Activated B cell treated with CpG ODN at 0.5 μM for 24 hours (primary cell): Measurements from ENCODE around the gene PHF14. TPM values are rescaled to one million over a fixed set of nuclear protein-coding genes. Genes with fewer than 3 reads are reported as not detected.

ENCODE experiments used
- ATAC-seq: fragments of 200-7000 bp; cut with Tn5 transposase; one replicate; pipeline ENCODE4 v1.10.0; 2021; ENCODE audit warnings: low read depth, mild to moderate bottlenecking, moderate library complexity
- CTCF ChIA-PET: fragments of 350-600 bp; sonication (Branson Sonifier 250); formaldehyde crosslinking; loops from one replicate; lab custom pipeline; 2021; ENCODE audit warnings: antibody characterized with exemption; lab: Charles Lee
- POLR2A ChIA-PET: fragments of 350-600 bp; sonication (Branson Sonifier 250); formaldehyde crosslinking; loops from one replicate; lab custom pipeline; 2021; ENCODE audit warnings: antibody characterized with exemption; lab: Charles Lee
- DNase-seq: peaks from one replicate; pipeline ENCODE4 v3.0.0; 2022
- H3K27ac Mint-ChIP-seq: one replicate; pipeline ENCODE4 v1.8.0; 2020; ENCODE audit warnings: mixed read lengths
- H3K27me3 Mint-ChIP-seq: one replicate; pipeline ENCODE4 v1.8.0; 2021; ENCODE audit warnings: mixed read lengths
- H3K36me3 Mint-ChIP-seq: one replicate; pipeline ENCODE4 v1.8.0; 2021; ENCODE audit warnings: low read depth, mixed read lengths
- H3K4me1 Mint-ChIP-seq: one replicate; pipeline ENCODE4 v1.8.0; 2021; ENCODE audit warnings: mixed read lengths
- H3K4me3 Mint-ChIP-seq: one replicate; pipeline ENCODE4 v1.8.0; 2020; ENCODE audit warnings: mild to moderate bottlenecking, mixed read lengths
- H3K9me3 Mint-ChIP-seq: one replicate; pipeline ENCODE4 v1.8.0; 2020; ENCODE audit warnings: mixed read lengths
- CTCF ChIP-seq: fragments of 200-600 bp; IDR thresholded peaks from one replicate; pipeline ENCODE4 v1.8.0; 2022; ENCODE audit warnings: antibody characterized with exemption, mild to moderate bottlenecking
- intact Hi-C: fragments of 100-400 bp; cut with micrococcal nuclease; formaldehyde crosslinking; loops from one replicate; pipeline ENCODE4 v1.15.1; 2024
- total RNA-seq: library from RNA; stranded (reverse); gene quantifications from 2 replicates; pipeline ENCODE4 v1.2.3, GENCODE V29; 2022

PHF14 gene
- total RNA-seq, 1 donor from 2014 or later: 38.2 TPM

DNA sequence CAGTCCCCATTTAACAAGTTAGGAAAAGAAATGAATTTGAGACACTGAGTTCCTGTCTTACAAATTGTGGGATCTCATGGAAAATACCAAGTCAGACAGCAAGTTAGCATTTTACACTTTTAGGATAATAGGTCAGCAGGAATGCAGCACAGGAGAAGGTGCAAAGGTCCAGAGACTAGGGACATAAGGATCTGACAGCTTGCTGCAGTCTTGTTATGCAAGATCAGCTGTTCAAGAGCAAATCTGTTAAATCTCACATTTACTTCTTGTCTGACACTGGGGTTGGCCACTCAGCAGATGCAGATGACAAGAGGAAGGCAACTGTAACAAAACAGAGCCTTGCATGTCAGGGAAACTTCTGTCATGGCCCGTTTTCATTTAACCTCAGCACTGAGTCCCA lies 239.6 kb downstream of the PHF14 start:
- no peak for ATAC-seq
- H3K36me3 Mint-ChIP-seq: no peaks in the 10 kb centered on the region
- H3K9me3 Mint-ChIP-seq: no peaks in the 10 kb centered on the region
- TF ChIP-seq CTCF: no peak
- intact Hi-C loops: loop anchor here (5.0 to 10.0 kb wide), 3 partner anchors 508 to 1278 kb away; no protein-coding TSS in a partner anchor
- H3K27ac Mint-ChIP-seq: no peak overlapping the region
- no peak overlapping the region for H3K4me3 Mint-ChIP-seq
- H3K4me1 Mint-ChIP-seq: no peaks in the 10 kb centered on the region
- ChIA-PET POLR2A (no interaction called here), CTCF (no interaction called here)
- peaks cover 3% of the 10 kb centered on the region for H3K27me3 Mint-ChIP-seq
- DNase-seq: no peak

DNA sequence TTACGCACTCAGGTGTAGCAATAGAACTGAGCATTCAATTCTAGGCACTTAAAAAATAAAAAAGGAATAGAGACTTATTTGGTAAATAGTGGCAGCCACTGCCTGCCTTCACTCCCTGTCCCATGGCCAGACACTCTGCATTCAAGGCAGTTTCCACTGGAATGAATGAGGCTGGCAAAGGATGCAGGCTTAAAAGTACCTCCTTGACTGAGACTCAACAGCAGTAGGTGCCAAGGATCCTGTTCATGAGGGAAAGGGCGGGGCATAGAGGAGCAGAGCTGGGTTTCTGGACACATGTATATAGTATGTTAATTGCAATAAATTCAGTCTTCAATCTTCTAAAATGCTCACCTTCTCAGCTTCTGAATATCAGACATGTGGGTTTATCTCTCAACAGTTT lies 242.6 kb downstream of the PHF14 start:
- Mint-ChIP-seq H3K27ac (no peak overlapping the region), H3K9me3 (no peaks in the 10 kb centered on the region), H3K4me3 (no peak overlapping the region), H3K36me3 (no peaks in the 10 kb centered on the region), H3K27me3 (peaks cover 3% of the 10 kb centered on the region), H3K4me1 (no peaks in the 10 kb centered on the region)
- POLR2A ChIA-PET: no interaction called here
- intact Hi-C loops: loop anchor here (10.0 kb wide), 2 partner anchors 511 to 1281 kb away; no protein-coding TSS in a partner anchor
- DNase-seq: no peak
- ATAC-seq: no peak
- CTCF ChIA-PET: no interaction called here
- TF ChIP-seq CTCF: no peak

DNA sequence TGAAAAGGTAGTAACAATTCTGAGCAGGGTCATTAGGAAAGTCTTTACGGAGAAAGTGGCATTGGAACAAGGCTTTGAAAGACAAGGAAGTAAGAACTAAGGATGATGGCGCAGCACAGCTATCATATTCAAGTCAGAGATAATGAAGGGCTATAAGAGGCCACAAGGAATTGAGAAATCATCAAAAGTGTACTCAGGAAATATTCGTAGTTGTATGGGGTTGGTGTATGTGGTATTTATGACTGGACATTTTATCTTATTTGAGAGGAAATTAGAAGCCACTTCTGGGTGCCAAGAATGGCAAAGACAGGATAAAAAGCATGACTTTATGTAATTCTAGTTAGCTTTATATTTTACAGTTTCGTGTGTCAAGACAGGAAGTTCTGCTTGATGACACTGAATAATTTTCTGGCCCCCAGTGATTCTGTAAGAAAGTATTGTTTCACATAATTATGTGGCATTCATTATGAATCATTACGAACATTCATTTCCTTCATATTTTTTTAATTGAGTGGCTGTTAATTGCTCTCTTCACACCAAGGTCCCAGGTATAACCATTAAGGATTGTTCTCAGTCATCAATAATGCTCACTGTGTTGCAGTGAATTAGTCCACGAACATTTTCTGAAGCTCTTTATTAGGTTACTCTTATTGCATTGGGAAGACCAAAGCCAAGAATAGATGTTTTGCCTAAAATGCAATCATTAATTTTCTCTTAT lies 244.3 kb downstream of the PHF14 start:
- intact Hi-C loops: loop anchor here (10.0 kb wide), 2 partner anchors 513 to 1283 kb away; no protein-coding TSS in a partner anchor
- H3K9me3 Mint-ChIP-seq: no peaks in the 10 kb centered on the region
- H3K27me3 Mint-ChIP-seq: peaks cover 3% of the 10 kb centered on the region
- ATAC-seq (no peak), DNase-seq (no peak)
- H3K27ac Mint-ChIP-seq: no peak overlapping the region
- no peaks in the 10 kb centered on the region for H3K36me3 Mint-ChIP-seq
- ChIA-PET POLR2A (no interaction called here), CTCF (no interaction called here)
- no peak for TF ChIP-seq CTCF
- H3K4me3 Mint-ChIP-seq: no peak overlapping the region
- H3K4me1 Mint-ChIP-seq: no peaks in the 10 kb centered on the region
